HG03196 (cell line): ENCODE data around the gene CCR1.
"Not testable (repeated sequence)": the region's sequence is repeated elsewhere in the genome, so short reads cannot be mapped to it uniquely, and the experiment has no call there.

Source experiments
- ATAC-seq: cut with Tn5 transposase; IDR thresholded peaks from one replicate; pipeline ENCODE4 v1.9.1; 2021; ENCODE audit not compliant: unreplicated experiment

Gene CCR1

DNA sequence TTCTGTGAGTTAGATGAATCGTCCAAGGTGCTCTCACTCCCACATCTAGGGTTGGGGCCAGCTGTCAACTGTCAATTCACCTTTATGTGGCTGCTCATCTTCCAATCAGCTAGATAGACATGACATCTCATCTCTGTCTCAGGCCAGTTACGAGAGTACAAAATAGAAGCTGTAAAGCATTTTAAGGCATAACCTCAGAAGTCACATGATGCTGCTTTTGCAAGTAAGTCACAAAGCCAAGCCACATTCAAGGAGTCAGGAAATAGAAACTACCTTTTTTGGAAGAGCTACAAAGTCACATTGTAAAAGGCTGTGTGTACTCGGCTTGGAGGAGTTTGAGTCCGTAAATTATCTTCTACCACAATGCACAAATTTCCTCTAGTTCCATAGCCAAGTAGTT is 5.1 kb upstream of the CCR1 start:
- no peak for ATAC-seq

DNA sequence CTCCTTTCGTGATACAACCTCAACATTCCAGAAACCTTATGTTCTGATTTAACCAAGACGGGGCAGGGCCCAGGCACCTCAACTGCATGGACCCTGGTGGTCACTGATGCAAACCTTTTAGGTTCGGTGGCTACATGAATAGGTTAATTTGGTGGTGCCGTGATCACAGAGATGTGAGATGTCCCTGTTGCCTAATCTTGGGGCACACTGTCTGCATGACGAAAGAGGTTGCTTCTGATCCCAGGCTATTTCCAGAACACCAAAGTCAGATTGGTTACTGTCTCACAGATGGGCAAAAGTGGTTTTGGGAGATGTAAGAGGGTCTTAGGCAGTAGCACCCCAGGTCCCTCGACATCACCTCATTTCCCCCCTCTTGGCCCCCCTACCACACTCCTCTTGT is 4.0 kb upstream of the CCR1 start:
- ATAC-seq = no peak

DNA sequence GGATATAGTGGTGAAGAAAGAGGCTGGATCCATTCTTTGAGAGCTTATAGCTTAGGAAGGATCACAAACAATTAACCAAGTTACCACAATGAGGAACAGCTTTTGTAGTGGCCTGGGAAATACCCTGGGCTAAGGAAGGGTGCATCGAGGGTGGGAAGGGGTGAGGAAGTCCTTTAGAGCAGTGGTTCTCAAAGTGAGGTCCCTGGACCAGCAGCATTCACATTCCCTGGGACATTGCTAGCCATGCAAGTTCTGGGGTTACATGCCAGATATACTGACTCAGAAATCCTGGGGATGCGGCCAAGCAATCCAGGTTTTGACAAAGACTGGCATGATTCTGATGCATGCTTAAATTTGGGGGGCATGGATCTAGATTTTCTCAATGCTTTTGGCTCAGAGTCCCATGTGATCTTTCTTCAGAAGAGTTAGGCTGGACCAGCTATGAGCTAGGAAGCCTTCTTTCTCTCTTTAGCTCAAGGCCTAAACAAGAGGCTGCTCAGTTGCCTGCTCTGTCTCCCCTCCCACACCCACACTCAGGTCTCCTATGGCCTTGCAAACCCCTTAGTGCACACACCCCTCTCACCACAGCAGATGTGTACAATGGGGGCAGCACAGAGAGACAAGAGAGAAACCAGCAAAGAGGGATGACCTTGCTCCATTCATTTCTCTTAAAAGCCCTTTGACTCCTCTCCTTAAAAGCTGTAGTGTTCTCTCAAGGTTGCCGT is 1.8 kb upstream of the CCR1 start:
- no peak for ATAC-seq

DNA sequence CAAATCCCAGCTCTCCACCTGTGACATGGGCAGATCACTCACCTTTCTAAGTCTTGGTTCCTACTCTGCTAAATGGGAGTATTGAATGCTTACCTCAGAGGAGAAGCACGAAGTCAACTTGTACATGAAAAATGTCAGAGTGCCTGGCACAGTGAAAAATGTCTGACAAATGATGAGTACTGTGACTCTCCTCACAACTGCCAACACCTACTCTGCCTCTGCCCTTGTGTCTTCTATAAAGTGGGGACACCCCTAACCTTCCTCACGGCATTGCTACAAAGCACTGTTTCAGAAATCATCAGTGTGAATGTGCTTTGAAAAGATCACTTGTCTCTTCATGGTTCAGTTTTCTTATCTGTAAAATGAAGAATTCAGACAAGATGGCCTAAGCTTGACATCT is 940 bp upstream of the CCR1 start:
- no peak for ATAC-seq

DNA sequence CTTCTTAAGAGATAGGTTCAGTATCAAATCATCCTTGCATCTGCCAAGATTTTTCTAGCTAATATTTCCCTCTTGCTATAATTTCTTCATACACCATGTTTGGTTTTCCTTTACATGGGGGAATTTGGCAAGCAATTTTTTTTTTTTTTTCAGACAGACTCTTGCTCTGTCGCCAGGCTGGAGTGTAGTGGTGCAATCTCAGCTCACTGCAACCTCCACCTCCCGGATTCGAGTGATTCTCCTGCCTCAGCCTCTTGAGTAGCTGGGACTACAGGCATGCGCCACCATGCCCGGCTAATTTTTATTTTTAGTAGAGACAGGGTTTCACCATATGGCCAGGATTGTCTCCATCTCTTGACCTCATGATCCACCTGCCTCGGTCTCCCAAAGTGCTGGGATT is 599 bp downstream of the CCR1 start:
- ATAC-seq = not testable (repeated sequence)

DNA sequence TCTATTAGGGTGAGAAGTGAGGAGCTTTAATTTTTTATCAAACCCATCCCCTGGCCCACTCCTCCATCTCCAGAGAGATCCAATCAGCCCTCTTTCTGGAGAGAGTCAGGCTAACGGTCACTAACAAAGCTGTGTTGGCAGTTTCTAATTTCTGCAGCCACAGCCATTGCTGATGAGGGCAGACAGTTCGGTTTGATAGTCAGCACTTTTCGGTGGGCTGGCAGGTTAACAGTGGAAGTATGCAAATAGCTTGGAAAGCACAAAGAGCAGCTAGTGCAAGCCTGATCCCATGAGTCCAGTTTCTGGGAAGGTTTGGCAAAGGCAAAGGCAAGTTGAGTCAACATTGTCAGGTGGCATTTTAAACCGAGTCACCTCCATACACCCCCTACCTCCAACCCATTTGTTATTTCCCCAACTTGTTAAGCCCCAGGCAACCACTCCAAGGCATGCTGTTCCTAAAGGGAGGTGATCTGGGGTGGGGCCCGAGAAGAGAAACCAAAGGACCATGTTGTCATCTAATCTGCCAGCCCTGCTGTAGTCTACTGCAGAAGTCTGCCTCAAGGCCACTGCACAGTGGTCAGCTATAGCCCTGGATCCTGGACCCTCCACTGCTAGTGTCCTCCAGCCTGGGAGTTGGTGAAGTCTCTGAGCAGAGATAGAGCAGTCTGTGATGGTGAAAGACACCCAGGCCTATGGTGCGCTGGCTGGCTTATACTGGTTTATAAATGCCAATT is 1.7 kb downstream of the CCR1 start:
- ATAC-seq = no peak

DNA sequence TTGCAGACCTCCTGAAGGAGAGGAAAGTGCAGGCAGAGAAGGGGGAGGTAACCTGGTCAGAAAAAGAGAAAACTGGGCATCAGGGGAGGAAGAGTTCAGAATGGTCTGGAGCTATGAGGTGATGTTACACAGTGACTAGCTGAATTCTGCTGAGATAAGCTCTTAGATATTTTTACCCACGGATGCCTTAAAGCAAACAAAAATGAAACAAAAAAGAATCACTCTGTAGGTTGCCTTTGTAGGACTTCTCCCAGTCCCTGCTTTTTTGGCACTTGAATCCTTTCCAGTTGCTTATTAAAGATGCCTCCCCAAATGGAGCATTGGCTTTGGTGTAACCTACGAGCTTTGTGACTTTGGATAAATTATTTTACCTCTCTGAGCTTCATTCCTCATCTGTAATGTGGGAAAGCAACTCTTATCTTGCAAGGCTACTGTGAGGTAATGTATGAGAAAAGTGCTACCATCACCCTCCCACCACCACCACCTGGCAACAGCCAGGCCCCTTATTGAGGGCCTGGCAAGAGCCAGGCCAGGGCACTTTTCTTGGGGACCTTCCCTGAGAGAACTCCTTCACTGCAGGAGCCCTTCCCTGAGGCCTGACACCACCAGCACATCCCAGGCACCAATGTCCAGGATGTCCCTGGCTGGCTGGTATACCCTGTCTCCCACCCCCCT is 2.7 kb downstream of the CCR1 start:
- no peak for ATAC-seq

DNA sequence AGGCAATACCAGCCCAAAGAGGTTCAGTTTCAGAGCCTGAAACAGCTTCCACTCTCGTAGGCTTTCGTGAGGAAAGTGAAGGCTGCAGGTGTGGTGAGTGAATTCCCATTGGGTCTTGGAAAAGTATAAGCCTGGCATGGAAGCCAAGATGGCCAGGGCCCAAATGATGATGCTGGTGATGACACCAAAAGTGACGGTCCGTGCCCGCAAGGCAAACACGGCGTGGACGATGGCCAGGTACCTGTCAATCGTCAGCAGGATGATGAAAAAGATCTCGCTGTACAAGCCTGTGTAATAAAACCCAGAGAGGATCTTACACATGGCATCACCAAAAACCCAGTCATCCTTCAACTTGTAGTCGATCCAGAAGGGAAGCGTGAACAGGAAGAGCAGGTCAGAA is 4.4 kb downstream of the CCR1 start:
- ATAC-seq = no peak

DNA sequence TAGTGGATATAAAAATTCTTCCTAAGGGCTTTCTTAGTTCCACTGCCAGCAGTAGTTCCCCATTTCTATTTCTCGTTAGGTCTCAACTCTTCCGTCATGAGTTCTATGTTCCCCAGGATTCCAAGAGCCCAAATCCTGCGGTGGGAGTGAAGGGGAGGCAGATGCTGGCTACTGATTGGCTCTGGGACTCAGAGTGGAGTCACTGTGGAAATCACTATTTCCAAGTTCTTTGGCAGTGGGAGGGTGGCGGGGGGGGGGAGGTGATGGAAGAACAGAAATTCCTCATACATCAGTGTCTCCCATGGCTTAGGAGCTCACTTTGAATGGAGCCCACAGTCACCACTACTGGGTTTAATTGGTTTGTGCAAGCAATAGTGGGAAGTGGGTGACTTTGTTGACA is 5.6 kb downstream of the CCR1 start:
- ATAC-seq = no peak

DNA sequence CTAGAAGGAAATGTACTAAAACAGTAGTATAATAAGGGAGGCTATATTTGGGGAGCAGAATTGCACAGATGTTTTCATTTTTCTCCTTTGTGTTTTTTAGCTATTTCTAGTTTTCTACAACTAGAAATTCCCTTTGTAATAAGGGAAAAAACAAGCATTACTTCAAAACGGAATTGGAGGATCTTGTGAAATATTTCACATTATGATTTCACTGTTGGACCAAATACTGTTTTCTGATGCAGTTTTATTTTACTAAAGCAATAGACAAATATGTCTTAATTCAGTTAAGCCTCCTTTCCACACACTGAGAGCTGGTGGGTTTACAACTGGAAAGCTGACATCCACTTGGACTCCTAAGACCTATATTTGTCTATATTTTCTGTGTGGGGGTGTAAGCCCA is 7.3 kb downstream of the CCR1 start:
- no peak for ATAC-seq

DNA sequence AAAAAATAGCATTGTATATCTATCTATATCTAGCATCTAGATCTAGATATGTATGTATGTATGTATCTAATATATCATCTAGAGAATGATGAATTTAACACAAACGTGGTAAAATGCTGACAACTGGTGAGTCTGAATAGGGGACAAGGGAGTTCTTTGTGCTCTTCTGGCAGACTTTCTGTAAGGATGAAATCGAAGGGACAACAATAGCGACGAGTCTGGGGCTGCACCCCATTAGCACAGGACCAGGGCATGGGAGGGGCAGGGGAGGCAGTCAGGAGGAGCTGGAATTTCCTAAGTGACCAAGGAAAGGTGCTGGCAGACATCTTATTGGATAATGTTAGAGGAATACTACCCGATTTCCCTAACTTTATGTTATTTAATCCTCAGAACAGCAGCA is 7.9 kb downstream of the CCR1 start:
- ATAC-seq = no peak

DNA sequence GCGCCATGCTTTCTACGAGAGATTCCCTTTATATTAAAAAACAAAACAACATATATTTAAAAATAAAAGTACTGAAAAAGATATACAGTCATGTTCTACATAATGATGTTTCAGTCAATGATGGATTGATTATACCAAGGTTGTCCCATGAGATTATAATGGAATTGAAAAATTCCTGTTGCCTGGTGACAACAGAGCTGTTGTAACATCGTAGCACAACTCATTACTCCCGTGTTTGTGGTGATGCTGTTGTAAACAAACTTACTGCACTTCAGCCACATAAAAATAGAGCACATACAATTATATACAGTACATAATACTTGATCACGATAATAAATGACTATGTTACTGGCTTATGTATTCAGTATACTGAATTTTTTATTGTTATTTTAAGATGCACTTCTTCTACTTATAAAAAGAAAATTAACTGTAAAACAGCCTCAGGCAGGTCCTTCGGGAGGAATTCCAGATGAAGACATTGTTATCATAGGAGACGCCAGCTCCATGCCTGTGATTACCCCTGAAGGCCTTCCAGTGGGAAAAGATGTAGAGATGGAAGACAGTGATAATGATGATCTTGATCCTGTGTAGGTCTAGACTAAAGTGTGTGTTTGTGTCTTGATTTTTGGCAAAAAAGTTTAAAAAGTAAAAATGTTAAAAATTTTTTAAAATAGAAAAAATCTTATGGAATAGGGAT is 11.7 kb downstream of the CCR1 start:
- ATAC-seq = no peak

DNA sequence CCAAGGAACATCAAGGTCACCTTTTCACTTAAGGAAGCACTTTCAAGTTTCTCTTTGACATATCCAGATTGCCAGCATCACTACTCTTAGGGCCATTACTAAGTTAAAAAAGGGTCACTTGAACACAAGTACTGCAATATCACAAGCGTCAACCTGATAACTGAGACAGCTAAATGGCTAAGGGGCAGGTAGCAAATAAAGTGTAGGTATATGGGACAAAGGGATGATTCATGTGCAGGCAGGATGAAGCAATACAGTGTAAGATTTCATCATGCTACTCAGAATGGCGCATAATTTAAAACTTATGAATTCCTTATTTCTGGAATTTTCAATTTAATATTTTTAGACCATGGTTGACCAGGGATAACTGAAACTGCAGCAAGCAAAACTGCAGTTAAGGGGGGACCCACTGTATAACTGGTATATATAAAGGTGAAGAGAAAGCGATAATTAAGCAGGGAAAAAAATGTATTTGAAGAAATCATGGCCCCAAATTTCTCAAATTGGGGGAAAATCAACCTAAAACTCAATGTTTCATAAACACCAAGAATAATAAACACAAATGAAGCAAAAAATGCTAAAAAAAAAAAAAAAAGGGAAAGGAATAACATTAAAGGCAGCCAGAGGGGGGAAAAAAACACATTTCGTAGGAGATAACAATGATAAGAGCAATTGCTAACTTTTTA is 13.1 kb downstream of the CCR1 start:
- no peak for ATAC-seq

DNA sequence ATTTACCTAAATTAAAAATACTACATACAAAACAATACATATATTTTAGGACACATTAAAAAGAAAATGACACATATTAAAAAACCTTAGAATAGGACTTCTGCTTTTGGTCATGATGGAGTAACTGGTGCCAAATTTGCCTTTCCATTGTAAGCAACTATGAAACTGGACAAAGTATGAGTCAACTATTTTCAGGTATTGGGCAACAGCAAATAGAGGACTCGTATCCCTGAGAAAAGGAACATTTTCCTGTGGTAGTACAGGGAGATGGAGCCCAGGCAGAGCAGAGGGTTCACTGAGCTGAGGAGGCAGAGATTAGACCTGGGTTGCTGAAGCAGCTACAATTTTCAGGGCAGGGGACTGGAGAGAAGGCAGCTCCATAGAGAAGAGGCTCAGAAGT is 14.7 kb downstream of the CCR1 start:
- no peak for ATAC-seq

DNA sequence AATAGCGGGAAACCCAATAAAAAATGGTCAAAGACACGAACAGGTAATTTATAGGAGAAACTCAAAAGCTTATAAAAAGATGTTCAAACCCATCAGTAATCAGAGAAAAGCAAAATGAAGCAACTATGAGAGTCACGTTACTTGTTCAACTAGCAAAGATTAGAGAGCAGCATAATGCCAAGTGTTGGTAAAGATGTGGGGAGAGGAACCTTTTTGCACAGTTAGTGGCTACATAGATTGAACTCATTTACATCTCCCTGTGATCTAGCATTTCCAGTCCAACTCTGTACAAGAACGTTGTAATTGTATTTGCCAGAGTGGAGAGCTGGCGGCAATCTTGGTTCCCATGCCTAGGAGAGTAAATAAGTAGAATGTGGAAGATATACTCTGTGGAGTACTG is 15.2 kb downstream of the CCR1 start:
- no peak for ATAC-seq

DNA sequence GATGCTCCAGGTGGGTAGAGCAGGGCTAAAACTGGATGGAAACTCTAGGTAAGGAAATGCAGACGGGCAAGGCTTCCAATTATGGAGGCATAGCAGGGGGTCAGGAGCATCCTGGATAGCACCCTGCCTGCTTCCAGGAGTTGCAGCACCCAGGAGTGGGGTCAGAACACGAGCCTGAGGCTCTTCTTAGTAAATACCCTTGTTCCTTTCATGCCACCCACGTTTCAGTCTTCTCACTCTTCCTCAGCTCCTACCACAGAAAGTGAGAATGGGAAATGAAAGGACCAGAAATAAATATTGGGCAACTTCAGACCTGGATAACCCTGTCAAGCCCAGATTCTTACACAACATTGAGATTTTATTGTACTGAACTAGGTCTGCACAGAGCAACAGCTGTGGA is 16.4 kb downstream of the CCR1 start:
- ATAC-seq = no peak

DNA sequence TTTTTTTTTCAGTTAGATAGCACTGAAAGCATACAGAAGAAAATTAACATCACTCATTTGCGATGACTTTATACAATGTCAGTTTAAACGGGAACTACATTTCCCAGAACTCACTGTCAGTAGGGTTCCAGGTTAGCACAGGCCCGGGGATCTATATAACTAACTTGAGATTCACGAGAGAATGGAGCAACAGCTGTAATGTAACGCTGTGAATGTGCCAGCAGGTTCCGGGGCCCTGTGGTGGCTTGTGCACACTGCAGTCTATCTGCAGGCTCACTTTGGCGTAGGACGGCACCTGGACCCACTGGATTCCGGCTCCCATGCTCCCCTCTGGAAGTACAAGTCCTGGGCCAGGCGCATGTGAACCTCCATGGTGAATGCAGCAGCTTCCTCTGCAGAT is 19.4 kb downstream of the CCR1 start:
- no peak for ATAC-seq

DNA sequence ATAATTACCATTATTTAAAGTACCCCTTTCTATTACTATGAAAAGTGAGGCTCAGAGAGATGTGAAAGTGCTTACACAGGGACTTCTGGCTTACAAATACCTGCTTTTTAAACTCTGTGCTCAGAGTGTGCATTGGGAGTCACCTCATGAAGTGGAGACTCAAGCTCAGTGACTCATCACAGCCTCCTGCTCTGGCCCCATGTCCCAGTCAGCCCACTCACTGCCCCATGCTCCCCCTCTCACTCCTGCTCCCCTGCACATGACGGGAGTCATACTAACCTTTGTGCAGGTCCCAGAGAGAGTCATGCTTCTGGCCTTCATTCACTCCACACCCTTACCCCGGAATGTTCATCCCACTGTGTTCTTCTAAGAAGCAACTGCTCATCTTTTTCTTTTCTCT is 20.2 kb downstream of the CCR1 start:
- ATAC-seq = no peak

DNA sequence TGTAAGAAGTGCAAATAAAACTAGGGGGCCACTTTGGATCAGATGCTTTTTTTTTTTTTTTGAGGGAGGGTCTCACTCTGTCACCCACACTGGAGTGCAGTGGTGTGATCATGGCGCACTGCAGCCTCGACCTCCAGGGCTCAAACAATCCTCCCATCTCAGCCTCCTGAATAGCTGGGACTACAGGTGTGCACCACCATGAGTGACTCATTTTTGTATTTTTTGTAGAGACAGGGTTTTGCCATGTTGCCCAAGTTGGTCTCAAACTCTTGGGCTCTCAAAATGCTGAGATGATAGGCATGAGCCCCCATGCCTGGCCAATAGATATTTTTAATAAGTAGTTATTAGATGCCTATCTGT is 20.8 kb downstream of the CCR1 start:
- no peak for ATAC-seq

DNA sequence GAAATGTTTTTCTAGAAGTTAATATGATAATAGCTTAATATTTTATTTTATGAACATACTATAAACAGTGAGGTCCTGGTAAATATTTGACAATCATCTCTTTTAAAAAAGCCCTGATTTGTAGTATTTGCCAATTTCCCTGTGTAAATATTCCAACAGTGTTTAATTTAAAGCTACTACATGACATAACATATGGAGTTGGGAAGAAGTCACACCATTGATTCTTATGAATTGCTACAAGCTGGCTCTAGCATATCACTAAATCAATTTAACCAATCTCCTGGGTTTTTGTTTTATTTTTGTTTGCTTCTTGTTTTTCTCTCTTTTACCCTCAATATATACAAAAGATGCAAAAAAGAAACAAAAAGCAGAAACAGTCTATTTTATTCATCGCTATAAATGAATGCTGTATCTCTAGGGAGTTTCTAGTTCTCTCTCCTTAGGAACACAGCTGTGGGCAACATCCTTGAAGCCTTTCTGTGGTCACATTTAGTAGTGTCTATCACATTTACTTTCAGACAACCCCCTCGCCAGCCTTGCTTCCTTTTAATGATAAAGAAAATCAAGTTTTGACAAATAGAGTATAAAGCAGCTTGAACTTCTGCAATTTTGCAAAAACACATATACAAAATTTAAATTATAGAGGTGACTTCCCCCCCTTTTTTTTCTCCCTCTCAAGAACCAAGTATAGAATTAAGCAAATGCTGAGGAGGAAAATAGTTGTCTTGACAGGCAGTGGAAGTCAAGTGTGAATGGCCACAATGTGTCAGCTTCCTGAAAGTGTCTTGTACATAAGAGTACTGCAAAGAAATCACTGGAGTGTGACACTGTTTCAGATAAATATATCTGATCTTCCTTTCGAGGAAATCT is 21.4 kb downstream of the CCR1 start:
- ATAC-seq = peak; percentile 79
